SU-DHL-6 (cell line): Measurements from ENCODE around the gene DPP10.

Source experiments
- H2AFZ ChIP-seq: fragments of 200-600 bp; sonication (generic); 2 replicates; pipeline ENCODE4 v1.6.1; 2014; ENCODE audit warnings: low read depth, mild to moderate bottlenecking, moderate library complexity, mixed read lengths, antibody characterized with exemption, low read length; ENCODE audit not compliant: severe bottlenecking
- H3F3A ChIP-seq: fragments of 200-600 bp; shearing (Covaris generic); 2 replicates; pipeline ENCODE4 v1.6.0; 2016; ENCODE audit warnings: antibody characterized with exemption, mild to moderate bottlenecking; ENCODE audit not compliant: insufficient read depth
- H3K27ac ChIP-seq: fragments of 200-600 bp; sonication (generic); 2 replicates; pipeline ENCODE4 v1.5.1; 2016; ENCODE audit warnings: low read depth, mild to moderate bottlenecking, low read length, moderate library complexity, mixed read lengths
- H3K27me3 ChIP-seq: fragments of 200-600 bp; sonication (generic), shearing (Covaris generic); 2 replicates; pipeline ENCODE4 v1.6.0; 2014; ENCODE audit warnings: mild to moderate bottlenecking, low read length
- H3K36me3 ChIP-seq: fragments of 200-600 bp; sonication (generic); 2 replicates; pipeline ENCODE4 v1.6.1; 2014; ENCODE audit warnings: mild to moderate bottlenecking, low read length, mixed read lengths
- H3K4me2 ChIP-seq: fragments of 300-600, 200-600 bp; shearing (Covaris generic), sonication (generic); 2 replicates; pipeline ENCODE4 v1.6.0; 2014; ENCODE audit warnings: low read length, low read depth, mild to moderate bottlenecking; ENCODE audit not compliant: poor library complexity, severe bottlenecking
- H3K4me3 ChIP-seq: fragments of 200-600 bp; sonication (generic); 2 replicates; pipeline ENCODE4 v1.5.1; 2014; ENCODE audit warnings: antibody characterized with exemption, low read length, mild to moderate bottlenecking, mixed read lengths; ENCODE audit not compliant: insufficient read depth, poor library complexity, severe bottlenecking
- H3K79me2 ChIP-seq: fragments of 200-600 bp; sonication (generic); 2 replicates; pipeline ENCODE4 v1.6.1; 2014; ENCODE audit warnings: mild to moderate bottlenecking, low read length, moderate library complexity; ENCODE audit not compliant: insufficient read depth
- H3K9ac ChIP-seq: fragments of 200-600 bp; sonication (generic); 2 replicates; pipeline ENCODE4 v1.7.0; 2014; ENCODE audit warnings: mild to moderate bottlenecking, low read length
- H3K9me2 ChIP-seq: fragments of 200-600 bp; sonication (generic); replicated peaks from 2 replicates; pipeline ENCODE4 v1.6.1; 2014; ENCODE audit warnings: low read length; ENCODE audit not compliant: insufficient read depth
- H3K9me3 ChIP-seq: fragments of 200-600 bp; sonication (generic); 2 replicates; pipeline ENCODE4 v1.6.1; 2014; ENCODE audit warnings: low read length, mixed read lengths; ENCODE audit not compliant: insufficient read depth
- H4K20me1 ChIP-seq: fragments of 200-600 bp; sonication (generic); 2 replicates; pipeline ENCODE4 v1.6.1; 2014; ENCODE audit warnings: low read depth, mild to moderate bottlenecking, antibody characterized with exemption, low read length, moderate library complexity, mixed read lengths
- EZH2phosphoT487 ChIP-seq: fragments of 200-600 bp; sonication (generic), shearing (Covaris generic); conservative IDR thresholded peaks from 2 replicates; pipeline ENCODE4 v1.6.1; 2018; ENCODE audit warnings: mild to moderate bottlenecking, antibody characterized with exemption, low read length, moderate library complexity, mixed read lengths
- TF ChIP-seq, protein P1 (sequence below): fragments of 200-600 bp; sonication (generic); IDR thresholded peaks from one replicate; pipeline ENCODE4 v1.5.1; 2017; ENCODE audit warnings: antibody characterized with exemption, mild to moderate bottlenecking, low read length, moderate library complexity; ENCODE audit not compliant: insufficient read depth, poor library complexity, severe bottlenecking

The DPP10 gene

GRCh38 chr2:114472726-114473125, 30.3 kb downstream of the DPP10 start:
- no peaks in the 10 kb centered on the region for H4K20me1 ChIP-seq
- no peaks in the 10 kb centered on the region for H3F3A ChIP-seq
- H3K9me2 ChIP-seq: no peaks in the 10 kb centered on the region
- no peak overlapping the region for H3K4me3 ChIP-seq
- H3K79me2 ChIP-seq: no peaks in the 10 kb centered on the region
- H3K9ac ChIP-seq: no peak overlapping the region
- no peak overlapping the region for H2AFZ ChIP-seq
- no peak overlapping the region for H3K4me2 ChIP-seq
- H3K27me3 ChIP-seq: no peaks in the 10 kb centered on the region
- no peak for TF ChIP-seq EZH2phosphoT487
- TF ChIP-seq, protein P1, sequence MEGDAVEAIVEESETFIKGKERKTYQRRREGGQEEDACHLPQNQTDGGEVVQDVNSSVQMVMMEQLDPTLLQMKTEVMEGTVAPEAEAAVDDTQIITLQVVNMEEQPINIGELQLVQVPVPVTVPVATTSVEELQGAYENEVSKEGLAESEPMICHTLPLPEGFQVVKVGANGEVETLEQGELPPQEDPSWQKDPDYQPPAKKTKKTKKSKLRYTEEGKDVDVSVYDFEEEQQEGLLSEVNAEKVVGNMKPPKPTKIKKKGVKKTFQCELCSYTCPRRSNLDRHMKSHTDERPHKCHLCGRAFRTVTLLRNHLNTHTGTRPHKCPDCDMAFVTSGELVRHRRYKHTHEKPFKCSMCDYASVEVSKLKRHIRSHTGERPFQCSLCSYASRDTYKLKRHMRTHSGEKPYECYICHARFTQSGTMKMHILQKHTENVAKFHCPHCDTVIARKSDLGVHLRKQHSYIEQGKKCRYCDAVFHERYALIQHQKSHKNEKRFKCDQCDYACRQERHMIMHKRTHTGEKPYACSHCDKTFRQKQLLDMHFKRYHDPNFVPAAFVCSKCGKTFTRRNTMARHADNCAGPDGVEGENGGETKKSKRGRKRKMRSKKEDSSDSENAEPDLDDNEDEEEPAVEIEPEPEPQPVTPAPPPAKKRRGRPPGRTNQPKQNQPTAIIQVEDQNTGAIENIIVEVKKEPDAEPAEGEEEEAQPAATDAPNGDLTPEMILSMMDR: no peak
- no peak overlapping the region for H3K27ac ChIP-seq
- no peaks in the 10 kb centered on the region for H3K36me3 ChIP-seq
- H3K9me3 ChIP-seq: no peaks in the 10 kb centered on the region

DNA sequence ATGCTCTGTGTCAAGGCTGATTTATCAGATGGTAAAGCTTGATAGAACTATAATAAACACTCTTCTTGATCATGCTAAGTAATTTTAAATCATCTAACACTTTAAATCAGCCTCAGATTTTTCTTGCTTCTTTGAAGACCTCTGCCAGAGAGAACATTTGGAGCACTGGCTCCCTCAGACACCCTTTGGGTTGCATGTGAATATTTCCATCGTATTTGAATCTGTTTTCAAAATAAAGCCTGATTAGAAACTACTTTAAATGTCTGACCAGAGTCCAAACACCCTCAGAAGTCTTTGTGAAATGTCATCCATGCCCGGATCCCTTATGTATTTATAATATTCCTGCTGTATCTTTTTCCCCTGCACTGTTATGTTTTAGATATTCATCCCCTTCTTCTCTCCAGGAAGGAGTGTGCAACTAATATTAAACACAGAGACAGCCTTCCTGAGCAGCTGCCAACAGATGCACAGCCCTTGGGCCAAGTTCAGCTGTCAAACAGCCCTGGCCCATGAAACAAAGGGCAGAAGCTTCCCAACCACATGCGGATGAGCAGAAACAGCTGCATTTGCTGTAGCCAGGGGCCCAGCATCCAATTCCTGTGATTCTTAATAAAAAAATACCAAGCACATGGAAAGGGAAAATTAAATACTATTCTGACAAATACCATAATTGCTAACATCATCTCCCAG, 46.5 kb downstream of the DPP10 start:
- Histone ChIP-seq H3K27ac (no peak overlapping the region), H3K27me3 (no peaks in the 10 kb centered on the region), H3K9ac (no peak overlapping the region), H4K20me1 (no peaks in the 10 kb centered on the region), H3K4me2 (no peak overlapping the region), H3K9me2 (no peaks in the 10 kb centered on the region), H3K9me3 (no peaks in the 10 kb centered on the region), H3K4me3 (no peak overlapping the region), H2AFZ (no peak overlapping the region), H3F3A (no peaks in the 10 kb centered on the region), H3K36me3 (no peaks in the 10 kb centered on the region), H3K79me2 (no peaks in the 10 kb centered on the region)
- no peak for TF ChIP-seq EZH2phosphoT487
- TF ChIP-seq, protein P1: no peak

DNA sequence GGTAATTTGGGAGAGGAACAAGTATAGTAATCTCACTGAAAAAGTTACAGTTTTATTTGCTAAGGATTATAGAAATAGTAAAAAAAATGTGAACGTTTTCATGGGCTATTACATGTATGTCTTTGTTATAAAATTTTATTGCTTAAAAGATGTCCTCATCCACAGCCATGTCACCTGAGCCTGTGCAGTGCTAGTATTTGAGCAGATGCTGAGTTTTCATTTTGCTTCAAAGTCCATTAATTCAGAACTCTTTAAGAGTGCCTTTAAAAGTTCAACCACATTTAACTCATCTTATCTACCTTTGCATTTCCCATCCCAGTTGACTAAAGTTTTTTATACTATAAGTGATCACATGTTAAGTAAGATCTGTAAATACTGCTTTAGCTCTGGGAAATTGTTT, 52.6 kb downstream of the DPP10 start:
- Histone ChIP-seq H3K9me2 (no peaks in the 10 kb centered on the region), H3K9me3 (no peaks in the 10 kb centered on the region)

More for the DNA sequence above, 52.6 kb downstream of the DPP10 start:
- no peaks in the 10 kb centered on the region for H3K27me3 ChIP-seq
- H4K20me1 ChIP-seq: no peaks in the 10 kb centered on the region
- H3K4me3 ChIP-seq: no peak overlapping the region
- TF ChIP-seq, protein P1: no peak
- TF ChIP-seq EZH2phosphoT487: no peak
- no peaks in the 10 kb centered on the region for H3K79me2 ChIP-seq
- no peak overlapping the region for H3K4me2 ChIP-seq
- H3K36me3 ChIP-seq: no peaks in the 10 kb centered on the region
- H3K9ac ChIP-seq: no peak overlapping the region
- no peaks in the 10 kb centered on the region for H3F3A ChIP-seq
- H3K27ac ChIP-seq: no peak overlapping the region
- no peak overlapping the region for H2AFZ ChIP-seq
